Measurements from ENCODE around the gene PTOV1.

DNA sequence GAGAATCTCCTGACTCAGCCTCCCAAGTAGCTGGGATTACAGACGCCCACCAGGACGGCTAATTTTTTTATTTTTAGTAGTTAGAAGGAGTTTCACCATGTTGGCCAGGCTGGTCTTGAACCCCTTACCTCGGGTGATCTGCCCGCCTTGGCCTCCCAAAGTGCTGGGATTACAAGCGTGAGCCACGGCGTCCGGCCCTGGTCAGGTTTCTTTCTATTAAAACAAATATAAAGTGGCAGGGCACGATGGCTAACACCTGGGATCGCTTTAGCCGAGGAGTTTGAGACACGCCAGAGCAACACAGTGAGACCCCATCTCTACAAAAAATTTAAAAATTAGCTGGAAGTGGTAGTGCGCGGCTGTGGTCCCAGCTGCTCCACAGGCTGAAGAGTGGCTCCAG, 34.4 kb upstream of the PTOV1 start:
- no peak for TF ChIP-seq MAFK (IDR thresholded peaks at IDR 0.05; ENCODE audit: low read depth, low read length)
- no peak for TF ChIP-seq FOS (IDR thresholded peaks at IDR 0.05; ENCODE audit: low read depth, low read length)
- TF ChIP-seq, protein P1, sequence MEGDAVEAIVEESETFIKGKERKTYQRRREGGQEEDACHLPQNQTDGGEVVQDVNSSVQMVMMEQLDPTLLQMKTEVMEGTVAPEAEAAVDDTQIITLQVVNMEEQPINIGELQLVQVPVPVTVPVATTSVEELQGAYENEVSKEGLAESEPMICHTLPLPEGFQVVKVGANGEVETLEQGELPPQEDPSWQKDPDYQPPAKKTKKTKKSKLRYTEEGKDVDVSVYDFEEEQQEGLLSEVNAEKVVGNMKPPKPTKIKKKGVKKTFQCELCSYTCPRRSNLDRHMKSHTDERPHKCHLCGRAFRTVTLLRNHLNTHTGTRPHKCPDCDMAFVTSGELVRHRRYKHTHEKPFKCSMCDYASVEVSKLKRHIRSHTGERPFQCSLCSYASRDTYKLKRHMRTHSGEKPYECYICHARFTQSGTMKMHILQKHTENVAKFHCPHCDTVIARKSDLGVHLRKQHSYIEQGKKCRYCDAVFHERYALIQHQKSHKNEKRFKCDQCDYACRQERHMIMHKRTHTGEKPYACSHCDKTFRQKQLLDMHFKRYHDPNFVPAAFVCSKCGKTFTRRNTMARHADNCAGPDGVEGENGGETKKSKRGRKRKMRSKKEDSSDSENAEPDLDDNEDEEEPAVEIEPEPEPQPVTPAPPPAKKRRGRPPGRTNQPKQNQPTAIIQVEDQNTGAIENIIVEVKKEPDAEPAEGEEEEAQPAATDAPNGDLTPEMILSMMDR (conservative IDR thresholded peaks at IDR 0.05; ENCODE audit: low read depth, low read length) = no peak
- TF ChIP-seq SMC3 (IDR thresholded peaks at IDR 0.05; ENCODE audit: low read depth, low read length) = no peak
